GM12878 (cell line): ENCODE data around the gene SRP72. TPM values are rescaled to one million over a fixed set of nuclear protein-coding genes. Genes with fewer than 3 reads are reported as not detected.

Experiments used
- ATAC-seq: fragments of 200-7000 bp; cut with Tn5 transposase; 3 replicates; pipeline ENCODE4 v1.9.1; 2020; ENCODE audit warnings: mild to moderate bottlenecking, moderate library complexity
- BruUV-seq: library from RNA; stranded (reverse); fragments of 400-500 nt; replicated peaks from 2 replicates; lab custom pipeline; 2021; lab: Mats Ljungman, UMichigan
- CTCF ChIA-PET: fragments of 300-600 bp; sonication (Branson Sonifier 250); formaldehyde crosslinking; extraction: SDS; loops from one replicate; lab custom pipeline; 2021; ENCODE audit warnings: inconsistent platforms; lab: Yijun Ruan, JAX
- POLR2A ChIA-PET: fragments of 350-600 bp; formaldehyde crosslinking; extraction: SDS; loops from one replicate; lab custom pipeline; 2021; ENCODE audit warnings: inconsistent platforms; lab: Charles Lee
- RAD21 ChIA-PET: fragments of 300-600 bp; sonication (Branson Sonifier 250); formaldehyde crosslinking; loops from one replicate; lab custom pipeline; 2023; ENCODE audit warnings: antibody characterized with exemption; ENCODE audit not compliant: unreplicated experiment; lab: Charles Lee
- SMC1A ChIA-PET: fragments of 300-600 bp; sonication (Branson Sonifier 250); formaldehyde crosslinking; loops from one replicate; lab custom pipeline; 2023; ENCODE audit not compliant: unreplicated experiment, uncharacterized antibody; lab: Charles Lee
- DNase-seq: peaks from one replicate; pipeline ENCODE4 v3.0.0-alpha.2; 2011; ENCODE audit warnings: low read depth, low spot score
- FAIRE-seq: peaks from 3 replicates; lab custom pipeline; 2011; peaks lifted over from hg19 to GRCh38; lab: Jason Lieb, UNC
- H2AFZ ChIP-seq: 2 replicates; pipeline ENCODE4 v1.6.0; 2011; ENCODE audit warnings: low read depth, low read length, control low read depth; ENCODE audit not compliant: control insufficient read depth
- H3K27ac ChIP-seq: 2 replicates; pipeline ENCODE4 v1.5.1; 2011; ENCODE audit warnings: control low read depth; ENCODE audit not compliant: control insufficient read depth, insufficient read depth
- H3K27me3 ChIP-seq, 2 experiments: replicated peaks in 1 of 2; 2 replicates each; pipeline versions ENCODE4 v1.6.0 to v1.6.1; 2011; ENCODE audit warnings: low read length in 1 of 2; ENCODE audit not compliant: control insufficient read depth in 2 of 2, insufficient read depth in 2 of 2
- H3K36me3 ChIP-seq, 2 experiments: 2 replicates each; pipeline ENCODE4 v1.5.1; 2011; ENCODE audit warnings: low read length in 1 of 2; ENCODE audit not compliant: control insufficient read depth in 2 of 2, insufficient read depth in 2 of 2
- H3K4me1 ChIP-seq: 2 replicates; pipeline ENCODE4 v1.6.1; 2011; ENCODE audit warnings: mild to moderate bottlenecking, low read length, moderate library complexity, mixed read lengths; ENCODE audit not compliant: control insufficient read depth, insufficient read depth
- H3K4me2 ChIP-seq: 2 replicates; pipeline ENCODE4 v1.6.0; 2011; ENCODE audit warnings: control low read depth; ENCODE audit not compliant: control insufficient read depth, insufficient read depth
- H3K4me3 ChIP-seq: fragments of 200-600 bp; sonication (generic); 2 replicates; pipeline ENCODE4 v1.5.1; 2016
- H3K79me2 ChIP-seq: 2 replicates; pipeline ENCODE4 v1.6.0; 2011; ENCODE audit warnings: low read length; ENCODE audit not compliant: control insufficient read depth, insufficient read depth
- H3K9ac ChIP-seq: 2 replicates; pipeline ENCODE4 v1.8.0; 2011; ENCODE audit warnings: low read length, control low read depth, mixed read lengths; ENCODE audit not compliant: control insufficient read depth, insufficient read depth
- H3K9me3 ChIP-seq: replicated peaks from 3 replicates; pipeline ENCODE4 v1.5.1; 2011; ENCODE audit warnings: mild to moderate bottlenecking, low read length; ENCODE audit not compliant: control insufficient read depth, insufficient read depth
- H4K20me1 ChIP-seq: 2 replicates; pipeline ENCODE4 v1.6.0; 2011; ENCODE audit not compliant: control insufficient read depth, insufficient read depth
- ATF7 ChIP-seq: fragments of 450-650 bp; IDR thresholded peaks from 2 replicates; pipeline ENCODE4 v1.6.1; 2016; ENCODE audit warnings: low read depth, mild to moderate bottlenecking
- EZH2 ChIP-seq: IDR thresholded peaks from 2 replicates; pipeline ENCODE4 v1.6.1; 2012; ENCODE audit warnings: low read depth, mild to moderate bottlenecking, control low read depth, inconsistent platforms, low read length, borderline replicate concordance; ENCODE audit not compliant: control insufficient read depth
- IKZF2 ChIP-seq, 2 experiments: fragments of 450-650 bp; IDR thresholded peaks; 2 replicates each; pipeline ENCODE4 v1.6.1; 2017; ENCODE audit warnings: mild to moderate bottlenecking in 2 of 2, moderate library complexity in 2 of 2
- NBN ChIP-seq: fragments of 450-650 bp; IDR thresholded peaks from 2 replicates; pipeline ENCODE4 v1.6.1; 2016
- NFYA ChIP-seq: IDR thresholded peaks from 2 replicates; pipeline ENCODE4 v1.6.1; 2011; ENCODE audit warnings: low read depth, mild to moderate bottlenecking, low read length, improper control_type of control experiment, borderline replicate concordance
- RUNX3 ChIP-seq: IDR thresholded peaks from 2 replicates; pipeline ENCODE4 v1.6.1; 2012; ENCODE audit warnings: low read length, inconsistent platforms
- SIN3A ChIP-seq: IDR thresholded peaks from 2 replicates; pipeline ENCODE4 v1.6.1; 2012; ENCODE audit warnings: low read depth, low read length, improper control_type of control experiment
- ZNF384 ChIP-seq: IDR thresholded peaks from 2 replicates; pipeline ENCODE4 v1.6.1; 2012; ENCODE audit warnings: low read depth, mild to moderate bottlenecking, low read length, improper control_type of control experiment, borderline replicate concordance
- WGBS: methylation state at CpG from one replicate; pipeline ENCODE4 v1.1.6; 2016; ENCODE audit warnings: low lambda C conversion rate; ENCODE audit not compliant: insufficient replicate concordance, insufficient coverage; ENCODE audit errors: missing lambda C conversion rate; 5-methylcytosine and 5-hydroxymethylcytosine counted together
- in situ Hi-C: fragments of 300-500 bp; cut with MboI; formaldehyde crosslinking; loops from 9 replicates; pipeline ENCODE4 v1.14.3; 2018; ENCODE audit warnings: mixed read lengths
- intact Hi-C: fragments of 100-400 bp; cut with micrococcal nuclease; formaldehyde crosslinking; loops from one replicate; pipeline ENCODE4 v1.14.2; 2022; ENCODE audit not compliant: unreplicated experiment
- polyA plus RNA-seq, 11 experiments: library from polyadenylated mRNA; depleted of rRNA in 4 of 11; unstranded in 6 of 11; stranded (reverse) in 5 of 11; fragments of >200 nt; fragmentation: Nextera tagmentation in 4 of 11; fragmentation: Illumina TruSeq in 1 of 11; extraction: Ambion mirVana in 4 of 11; extraction: Trizol in 1 of 11; gene quantifications; 1 replicate in 1 of 11; 2 replicates in 10 of 11; pipeline versions ENCODE4 v1.2.1 to v1.2.3, GENCODE V29; 2011 to 2016; ENCODE audit warnings: inconsistent platforms in 2 of 11, missing spikeins in 2 of 11, low read depth in 1 of 11
- total RNA-seq, 4 experiments: library from RNA; depleted of rRNA in 3 of 4; stranded (reverse); fragments of >200 nt in 3 of 4; fragmentation: Illumina TruSeq in 1 of 4; extraction: Trizol in 1 of 4; gene quantifications; 2 replicates each; pipeline versions ENCODE4 v1.2.1 to v1.2.3, GENCODE V29; 2013 to 2021

Gene SRP72
- total and polyA plus RNA-seq, 10 of the 15 experiments (the other 5 are each of a cell fraction or from before 2014, with no cell fraction given): 61.6 to 186 (median 133) TPM

- no peak overlapping the region for H3K9ac ChIP-seq
- peaks cover 2 to 20% of the 10 kb centered on the region in 2 experiments for H3K36me3 ChIP-seq
- H3K4me2 ChIP-seq: peak overlapping the region; percentile 95
- no peak overlapping the region for H3K27ac ChIP-seq
- ChIA-PET POLR2A (interaction anchor here (2.7 kb wide), 1 partner anchor 33 kb away, joined by 34 read pairs; the partner anchor contains the start of genes PAICS and PPAT), CTCF (interaction anchor here (0.7 to 2.3 kb wide), 7 partner anchors 11 to 367 kb away, joined by 4 to 25 read pairs (median 5); partner anchors contain the start of genes PAICS and PPAT), SMC1A (interaction anchor here (1.0 to 2.8 kb wide), 6 partner anchors 12 to 44 kb away, joined by 3 to 21 read pairs (median 8); partner anchors contain the start of genes PAICS and PPAT)
- no peak for ATAC-seq
- peaks cover 7% of the 10 kb centered on the region; the same call in 1 of the 2 replicates for H3K4me1 ChIP-seq
- intact Hi-C loops: no loop called here
- H3K4me3 ChIP-seq: peak overlapping the region; percentile 33; the same call in 1 of the 2 replicates
- no peaks in the 10 kb centered on the region for H3K27me3 ChIP-seq
- FAIRE-seq: peak; percentile 23
- no peaks in the 10 kb centered on the region for H4K20me1 ChIP-seq
- in situ Hi-C loops: no loop called here
- no peaks in the 10 kb centered on the region for H3K9me3 ChIP-seq
- no TSS peak for BruUV-seq
- DNase-seq: no peak
- 30% methylated on average over 6 of the region's 6 CpGs for WGBS
- TF ChIP-seq IKZF2 (IDR thresholded peaks at IDR 0.05) (no peak), RUNX3 (peak; percentile 47), SIN3A (no peak), ATF7 (peak; percentile 45; the same call in 1 of the 2 replicates), EZH2 (no peak), NBN (0 out of 2 replicates have a peak, but pooled peaks have one; percentile 49), NFYA (no peak), ZNF384 (peak; percentile 82)
- TF ChIP-seq, all 136 proteins: peak for 4
- RAD21 ChIA-PET: interaction anchor here (0.7 to 2.8 kb wide), 5 partner anchors 34 to 508 kb away, joined by 3 to 22 read pairs (median 4); partner anchors contain the start of genes NOA1, PAICS and PPAT
- Histone ChIP-seq H2AFZ (no peak overlapping the region), H3K79me2 (peaks cover 56% of the 10 kb centered on the region)
Observed at GRCh38 chr4:56469489-56470210, 2.2 kb downstream of the SRP72 start.
